Nephron progenitor cell (in vitro differentiated cells): Measurements from ENCODE around the gene DNAH1.
A peak's percentile ranks its signal among the peaks of the same experiment; 100 is the strongest.

Experiments used
- DNase-seq: peaks from one replicate; pipeline ENCODE4 v3.0.0; 2021
- H3K27ac Mint-ChIP-seq: 2 replicates; pipeline ENCODE4 v1.8.0; 2021; ENCODE audit warnings: mild to moderate bottlenecking, moderate library complexity, mixed read lengths
- H3K27me3 Mint-ChIP-seq: 2 replicates; pipeline ENCODE4 v1.8.0; 2021; ENCODE audit warnings: mild to moderate bottlenecking, low read depth, mixed read lengths; ENCODE audit not compliant: poor library complexity
- H3K36me3 Mint-ChIP-seq: 2 replicates; pipeline ENCODE4 v1.8.0; 2021; ENCODE audit warnings: low read depth, mixed read lengths
- H3K4me1 Mint-ChIP-seq: 2 replicates; pipeline ENCODE4 v1.8.0; 2021; ENCODE audit warnings: mixed read lengths
- H3K4me3 Mint-ChIP-seq: 2 replicates; pipeline ENCODE4 v1.8.0; 2021; ENCODE audit warnings: mild to moderate bottlenecking, moderate library complexity, mixed read lengths
- H3K9me3 Mint-ChIP-seq: 2 replicates; pipeline ENCODE4 v1.8.0; 2021; ENCODE audit warnings: mild to moderate bottlenecking, moderate library complexity, mixed read lengths
- TF ChIP-seq, protein P1 (sequence below): fragments of 200-600 bp; sonication (generic); IDR thresholded peaks from 2 replicates; pipeline ENCODE4 v1.5.0; 2021; ENCODE audit warnings: antibody characterized with exemption

Gene DNAH1

DNA sequence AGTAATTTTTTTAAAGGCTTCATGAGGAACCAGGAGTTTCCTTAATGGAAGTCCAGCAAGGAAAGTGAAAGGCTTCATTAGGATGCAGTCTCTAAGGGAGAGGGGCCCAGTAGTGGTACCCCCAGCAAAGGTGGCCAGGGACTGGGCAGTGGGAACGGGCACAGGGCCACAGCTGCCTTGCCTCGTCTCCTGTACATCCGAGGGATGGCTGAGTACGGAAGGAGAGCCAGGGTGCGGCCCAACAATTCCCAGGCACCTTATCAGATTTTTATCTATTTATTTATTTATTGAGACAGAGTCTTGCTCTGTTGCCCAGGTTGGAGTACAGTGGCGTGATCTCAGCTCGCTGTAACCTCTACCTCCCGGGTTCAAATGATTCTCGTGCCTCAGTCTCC, 114.3 kb downstream of the DNAH1 start:
- DNase-seq, result no peak
- Mint-ChIP-seq H3K27ac (no peak overlapping the region), H3K27me3 (peaks cover 22% of the 10 kb centered on the region), H3K9me3 (no peaks in the 10 kb centered on the region), H3K36me3 (no peaks in the 10 kb centered on the region), H3K4me3 (no peak overlapping the region), H3K4me1 (peaks cover 57% of the 10 kb centered on the region)
- TF ChIP-seq, protein P1, sequence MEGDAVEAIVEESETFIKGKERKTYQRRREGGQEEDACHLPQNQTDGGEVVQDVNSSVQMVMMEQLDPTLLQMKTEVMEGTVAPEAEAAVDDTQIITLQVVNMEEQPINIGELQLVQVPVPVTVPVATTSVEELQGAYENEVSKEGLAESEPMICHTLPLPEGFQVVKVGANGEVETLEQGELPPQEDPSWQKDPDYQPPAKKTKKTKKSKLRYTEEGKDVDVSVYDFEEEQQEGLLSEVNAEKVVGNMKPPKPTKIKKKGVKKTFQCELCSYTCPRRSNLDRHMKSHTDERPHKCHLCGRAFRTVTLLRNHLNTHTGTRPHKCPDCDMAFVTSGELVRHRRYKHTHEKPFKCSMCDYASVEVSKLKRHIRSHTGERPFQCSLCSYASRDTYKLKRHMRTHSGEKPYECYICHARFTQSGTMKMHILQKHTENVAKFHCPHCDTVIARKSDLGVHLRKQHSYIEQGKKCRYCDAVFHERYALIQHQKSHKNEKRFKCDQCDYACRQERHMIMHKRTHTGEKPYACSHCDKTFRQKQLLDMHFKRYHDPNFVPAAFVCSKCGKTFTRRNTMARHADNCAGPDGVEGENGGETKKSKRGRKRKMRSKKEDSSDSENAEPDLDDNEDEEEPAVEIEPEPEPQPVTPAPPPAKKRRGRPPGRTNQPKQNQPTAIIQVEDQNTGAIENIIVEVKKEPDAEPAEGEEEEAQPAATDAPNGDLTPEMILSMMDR, result no peak

DNA sequence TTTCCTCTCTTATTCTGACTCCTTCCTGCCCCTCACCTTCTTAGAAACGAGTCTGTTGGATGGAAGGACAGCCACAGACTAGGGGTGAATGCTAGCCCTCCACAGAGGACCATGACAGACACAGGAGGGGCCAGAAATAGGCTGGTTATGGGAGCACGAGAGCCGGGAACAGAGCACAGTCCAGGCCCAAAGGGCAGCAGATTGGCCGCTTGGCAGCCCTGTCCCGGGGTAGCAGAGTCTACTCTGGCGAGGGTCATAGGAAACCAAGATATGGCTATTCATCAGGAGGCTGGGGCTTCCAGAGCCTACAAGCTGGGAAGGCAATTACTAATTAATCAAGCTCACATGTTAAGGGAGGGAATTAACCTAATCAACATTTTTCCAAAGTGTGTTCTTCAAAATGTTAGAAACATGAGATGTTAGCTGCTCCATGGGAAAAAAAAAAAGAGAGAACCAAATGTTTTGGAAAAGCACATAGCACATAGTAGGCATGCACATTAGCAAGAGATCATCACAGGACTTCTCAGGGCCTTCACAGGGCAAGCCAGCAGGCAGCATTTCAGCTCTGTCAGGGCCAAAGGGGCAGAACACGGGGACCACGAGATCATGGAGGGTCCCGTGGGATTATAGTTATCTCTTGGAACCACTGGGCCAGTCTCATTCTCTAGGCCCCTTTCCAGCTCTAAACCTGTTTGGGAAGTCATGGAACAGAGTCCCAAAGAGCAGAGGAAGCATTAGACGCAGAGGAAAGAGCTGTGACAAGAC, 115.5 kb downstream of the DNAH1 start:
- Mint-ChIP-seq H3K27ac (peak overlapping the region; percentile 89), H3K27me3 (peaks cover 22% of the 10 kb centered on the region), H3K4me3 (peak overlapping the region; percentile 30), H3K4me1 (peaks cover 67% of the 10 kb centered on the region), H3K36me3 (no peaks in the 10 kb centered on the region), H3K9me3 (no peaks in the 10 kb centered on the region)
- no peak for DNase-seq
- TF ChIP-seq, protein P1, result no peak

DNA sequence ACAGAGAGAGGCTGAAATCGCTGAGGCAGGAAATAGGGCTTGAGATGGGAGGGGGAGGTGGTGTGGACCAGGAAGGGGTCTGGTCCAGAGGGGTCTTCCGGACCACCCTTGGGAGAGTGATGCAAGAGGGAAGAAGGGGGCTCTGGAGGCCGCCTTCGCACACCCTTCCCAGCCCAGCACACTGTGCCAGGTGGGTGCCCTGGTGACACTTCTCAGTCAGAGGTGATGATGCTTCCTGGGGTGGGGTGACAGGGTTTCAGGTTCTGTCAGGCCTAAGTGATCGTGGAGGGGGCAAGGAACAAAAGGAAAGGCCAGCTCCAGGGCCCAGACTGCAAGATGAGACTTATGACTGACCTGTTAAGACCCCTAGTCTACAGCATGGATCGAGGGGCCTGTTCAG, 116.1 kb downstream of the DNAH1 start:
- H3K9me3 Mint-ChIP-seq, result no peaks in the 10 kb centered on the region

DNA sequence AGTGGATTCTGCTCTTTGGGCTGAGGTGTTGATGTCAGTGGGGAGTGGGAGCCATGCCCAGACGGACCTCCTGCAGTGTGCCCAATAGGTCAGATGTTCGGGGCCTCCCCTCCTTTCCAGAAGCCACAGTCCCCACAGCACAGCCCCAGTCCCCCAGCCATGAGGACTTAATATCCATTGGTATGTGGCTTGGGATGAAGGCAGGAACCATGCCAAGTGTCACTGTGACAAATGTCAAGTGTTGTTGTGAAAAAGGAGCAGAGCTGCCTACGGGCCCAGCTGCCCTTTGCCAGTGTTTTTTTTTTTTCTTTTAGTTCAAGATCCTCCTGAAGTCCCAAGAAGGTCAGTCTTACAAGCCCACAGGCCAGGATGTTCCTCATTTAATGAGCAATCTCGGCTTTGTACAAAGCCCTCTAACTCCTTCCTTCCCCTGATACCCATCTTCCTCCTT, 116.6 kb downstream of the DNAH1 start:
- TF ChIP-seq, protein P1, result no peak
- Mint-ChIP-seq H3K4me1 (peaks cover 75% of the 10 kb centered on the region), H3K9me3 (no peaks in the 10 kb centered on the region), H3K36me3 (no peaks in the 10 kb centered on the region), H3K4me3 (peak overlapping the region; percentile 8), H3K27ac (peak overlapping the region; percentile 89), H3K27me3 (peaks cover 14% of the 10 kb centered on the region)
- DNase-seq, result no peak

More for the DNA sequence above, 116.1 kb downstream of the DNAH1 start:
- H3K27me3 Mint-ChIP-seq, result peaks cover 17% of the 10 kb centered on the region
- DNase-seq, result no peak
- H3K36me3 Mint-ChIP-seq, result no peaks in the 10 kb centered on the region
- peaks cover 73% of the 10 kb centered on the region for H3K4me1 Mint-ChIP-seq
- H3K4me3 Mint-ChIP-seq, result peak overlapping the region; percentile 30
- H3K27ac Mint-ChIP-seq, result peak overlapping the region; percentile 89
- TF ChIP-seq, protein P1, result no peak

DNA sequence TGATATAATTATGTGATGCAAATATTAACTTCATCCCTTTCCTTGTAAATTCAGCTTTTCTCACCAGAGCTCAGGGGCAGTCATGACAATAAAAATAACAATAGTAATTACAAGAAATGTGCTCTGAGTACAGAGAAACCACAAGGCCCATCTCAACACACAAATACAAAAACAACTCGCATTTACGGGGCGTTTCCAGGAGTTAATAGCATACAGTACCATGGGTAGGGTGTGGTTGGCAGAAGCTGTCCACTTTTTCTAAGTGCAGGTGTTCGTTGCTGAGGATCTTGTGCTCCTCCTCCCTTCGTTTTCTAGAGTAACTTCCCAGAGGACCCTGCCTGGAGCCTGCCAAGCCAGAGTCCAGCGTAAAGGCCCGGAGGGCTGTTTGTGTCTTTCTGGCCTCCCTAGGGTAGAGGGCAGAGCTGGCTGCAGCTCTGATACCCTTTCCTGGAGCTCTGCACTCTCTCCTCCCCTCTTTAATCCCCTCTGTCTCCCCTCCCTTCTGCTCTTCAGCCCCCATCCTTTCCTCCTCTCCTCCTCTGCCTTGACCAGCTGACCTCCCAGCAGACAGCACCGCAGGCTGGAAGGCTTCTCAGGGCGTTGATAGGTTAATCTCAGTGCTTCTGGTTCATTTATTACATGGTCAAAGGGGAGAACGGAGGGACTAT, 117.3 kb downstream of the DNAH1 start:
- TF ChIP-seq, protein P1, result no peak
- H3K27me3 Mint-ChIP-seq, result peaks cover 12% of the 10 kb centered on the region
- H3K36me3 Mint-ChIP-seq, result no peaks in the 10 kb centered on the region
- H3K4me1 Mint-ChIP-seq, result peaks cover 76% of the 10 kb centered on the region
- H3K27ac Mint-ChIP-seq, result peak overlapping the region; percentile 95
- DNase-seq, result no peak
- no peaks in the 10 kb centered on the region for H3K9me3 Mint-ChIP-seq
- peak overlapping the region; percentile 8 for H3K4me3 Mint-ChIP-seq
